Measurements from ENCODE around the gene ANGPTL2. TPM values are rescaled to one million over a fixed set of nuclear protein-coding genes. Genes with fewer than 3 reads are reported as not detected.

The ANGPTL2 gene
- total RNA-seq, 1 donor from 2014 or later, result 17.5 TPM

GRCh38 chr9:127118597-127119319 lies 3.7 kb downstream of the ANGPTL2 start:
- H3K4me3 ChIP-seq (ENCODE audit: insufficient read depth, low read depth, low read length), result no peak overlapping the region
- H3K36me3 ChIP-seq (ENCODE audit: insufficient read depth, low read length), result no peaks in the 10 kb centered on the region

GRCh38 chr9:127117801-127118200 lies 4.6 kb downstream of the ANGPTL2 start:
- Histone ChIP-seq H2AFZ (ENCODE audit: low read depth, low read length) (no peak overlapping the region), H3K79me2 (ENCODE audit: insufficient read depth, low read length) (peaks cover 3% of the 10 kb centered on the region), H3K9me3 (ENCODE audit: insufficient read depth, low read depth, low read length) (no peaks in the 10 kb centered on the region), H3K27ac (ENCODE audit: low read depth, low read length) (no peak overlapping the region), H4K20me1 (ENCODE audit: insufficient read depth, low read length) (peaks cover 7% of the 10 kb centered on the region), H3K4me3 (ENCODE audit: insufficient read depth, low read depth, low read length) (no peak overlapping the region), H3K27me3 (ENCODE audit: insufficient read depth, low read length) (peaks cover 3% of the 10 kb centered on the region), H3K4me2 (ENCODE audit: low read length) (no peak overlapping the region), H3K36me3 (ENCODE audit: insufficient read depth, low read length) (no peaks in the 10 kb centered on the region), H3K9ac (ENCODE audit: low read length) (no peak overlapping the region), H3K4me1 (ENCODE audit: insufficient read depth, low read length) (peaks cover 15% of the 10 kb centered on the region)
- TF ChIP-seq CTCF (IDR thresholded peaks at IDR 0.05; ENCODE audit: insufficient read depth, low read depth, low read length), result no peak
- no peak for TF ChIP-seq EZH2 (IDR thresholded peaks at IDR 0.05; ENCODE audit: insufficient read depth, low read length)
- Mint-ChIP-seq H3K36me3 (ENCODE audit: low read depth, unreplicated experiment) (peaks cover 9% of the 10 kb centered on the region), H3K27me3 (ENCODE audit: low read depth, unreplicated experiment) (no peaks in the 10 kb centered on the region), H3K9me3 (ENCODE audit: unreplicated experiment) (no peaks in the 10 kb centered on the region), H3K4me3 (ENCODE audit: unreplicated experiment) (no peak overlapping the region), H3K4me1 (ENCODE audit: low read depth, unreplicated experiment) (peaks cover 26% of the 10 kb centered on the region), H3K27ac (ENCODE audit: unreplicated experiment) (no peak overlapping the region)
- FAIRE-seq, result no peak
- no peak for DNase-seq (ENCODE audit: low read depth)

More at GRCh38 chr9:127118597-127119319, 3.7 kb downstream of the ANGPTL2 start:
- TF ChIP-seq CTCF (IDR thresholded peaks at IDR 0.05; ENCODE audit: insufficient read depth, low read depth, low read length) (no peak), EZH2 (IDR thresholded peaks at IDR 0.05; ENCODE audit: insufficient read depth, low read length) (no peak)
- Histone ChIP-seq H3K4me2 (ENCODE audit: low read length) (no peak overlapping the region), H3K27me3 (ENCODE audit: insufficient read depth, low read length) (peaks cover 3% of the 10 kb centered on the region), H3K9me3 (ENCODE audit: insufficient read depth, low read depth, low read length) (no peaks in the 10 kb centered on the region), H4K20me1 (ENCODE audit: insufficient read depth, low read length) (peaks cover 7% of the 10 kb centered on the region), H2AFZ (ENCODE audit: low read depth, low read length) (no peak overlapping the region), H3K27ac (ENCODE audit: low read depth, low read length) (no peak overlapping the region), H3K79me2 (ENCODE audit: insufficient read depth, low read length) (peaks cover 3% of the 10 kb centered on the region), H3K9ac (ENCODE audit: low read length) (no peak overlapping the region), H3K4me1 (ENCODE audit: insufficient read depth, low read length) (peaks cover 21% of the 10 kb centered on the region)
- no peak overlapping the region for H3K27ac Mint-ChIP-seq (ENCODE audit: unreplicated experiment)
- H3K4me3 Mint-ChIP-seq (ENCODE audit: unreplicated experiment), result no peak overlapping the region
- FAIRE-seq (no peak), DNase-seq (ENCODE audit: low read depth) (no peak)
- no peaks in the 10 kb centered on the region for H3K27me3 Mint-ChIP-seq (ENCODE audit: low read depth, unreplicated experiment)
- H3K9me3 Mint-ChIP-seq (ENCODE audit: unreplicated experiment), result no peaks in the 10 kb centered on the region
- H3K4me1 Mint-ChIP-seq (ENCODE audit: low read depth, unreplicated experiment), result peaks cover 26% of the 10 kb centered on the region
- peaks cover 9% of the 10 kb centered on the region for H3K36me3 Mint-ChIP-seq (ENCODE audit: low read depth, unreplicated experiment)

- H3K4me3 ChIP-seq (ENCODE audit: insufficient read depth, low read depth, low read length), result no peak overlapping the region
- no peak overlapping the region for H3K4me2 ChIP-seq (ENCODE audit: low read length)
- Mint-ChIP-seq H3K9me3 (ENCODE audit: unreplicated experiment) (no peaks in the 10 kb centered on the region), H3K4me1 (ENCODE audit: low read depth, unreplicated experiment) (peaks cover 26% of the 10 kb centered on the region), H3K27ac (ENCODE audit: unreplicated experiment) (peak overlapping the region; percentile 6), H3K27me3 (ENCODE audit: low read depth, unreplicated experiment) (no peaks in the 10 kb centered on the region), H3K36me3 (ENCODE audit: low read depth, unreplicated experiment) (peaks cover 11% of the 10 kb centered on the region), H3K4me3 (ENCODE audit: unreplicated experiment) (no peak overlapping the region)
- FAIRE-seq, result no peak
- peaks cover 3% of the 10 kb centered on the region for H3K79me2 ChIP-seq (ENCODE audit: insufficient read depth, low read length)
- no peaks in the 10 kb centered on the region for H3K9me3 ChIP-seq (ENCODE audit: insufficient read depth, low read depth, low read length)
- H3K9ac ChIP-seq (ENCODE audit: low read length), result no peak overlapping the region
- peaks cover 3% of the 10 kb centered on the region for H3K27me3 ChIP-seq (ENCODE audit: insufficient read depth, low read length)
- H2AFZ ChIP-seq (ENCODE audit: low read depth, low read length), result no peak overlapping the region
- H3K4me1 ChIP-seq (ENCODE audit: insufficient read depth, low read length), result peaks cover 9% of the 10 kb centered on the region
- TF ChIP-seq EZH2 (IDR thresholded peaks at IDR 0.05; ENCODE audit: insufficient read depth, low read length), result no peak
- no peak for TF ChIP-seq CTCF (IDR thresholded peaks at IDR 0.05; ENCODE audit: insufficient read depth, low read depth, low read length)
- DNase-seq (ENCODE audit: low read depth), result no peak
- H3K36me3 ChIP-seq (ENCODE audit: insufficient read depth, low read length), result no peaks in the 10 kb centered on the region
- no peak overlapping the region for H3K27ac ChIP-seq (ENCODE audit: low read depth, low read length)
- peaks cover 10% of the 10 kb centered on the region for H4K20me1 ChIP-seq (ENCODE audit: insufficient read depth, low read length)
These were observed 5.5 kb downstream of the ANGPTL2 start for GRCh38 chr9:127116957-127117356.

Measured in astrocyte (in vitro differentiated cells and primary cell).